ENCODE results near the gene FNBP1. TPM values are rescaled to one million over a fixed set of nuclear protein-coding genes. Genes with fewer than 3 reads are reported as not detected.

The FNBP1 gene
- total and polyA plus RNA-seq, 2 of the 8 experiments (the other 6 are each of a cell fraction or from before 2014, with no cell fraction given), result 7.2 to 40.9 TPM

GRCh38 chr9:129923589-129923988 lies 119.4 kb downstream of the FNBP1 start:
- Histone ChIP-seq H4K8ac (ENCODE audit: extremely low read depth, insufficient read depth, low read length) (no peak overlapping the region), H2AK5ac (ENCODE audit: low read depth, low read length) (no peak overlapping the region), H3K4me2 (ENCODE audit: insufficient read depth in 1 of 2, low read depth in 2 of 2, low read length in 2 of 2) (no peak overlapping the region), H3K23ac (ENCODE audit: insufficient read length) (no peak overlapping the region), H3K56ac (replicated peaks; ENCODE audit: insufficient read length, low read depth, low read length) (no peak overlapping the region), H2BK120ac (replicated peaks; ENCODE audit: low read depth, low read length) (no peak overlapping the region), H2BK20ac (ENCODE audit: low read length) (no peak overlapping the region), H3K79me1 (ENCODE audit: low read depth, low read length) (no peaks in the 10 kb centered on the region), H4K5ac (ENCODE audit: insufficient read length, low read depth, low read length) (no peak overlapping the region), H2BK15ac (ENCODE audit: low read length) (no peak overlapping the region), H3K23me2 (ENCODE audit: low read depth, low read length) (no peaks in the 10 kb centered on the region), H3K4me1 (replicated peaks in 1 of 4; ENCODE audit: control insufficient read depth in 3 of 4, insufficient read depth in 4 of 4, low read length in 3 of 4) (no peaks in the 10 kb centered on the region), H3K4me3 (ENCODE audit: extremely low read depth in 1 of 4, insufficient read depth in 2 of 4, low read depth in 3 of 4, low read length in 4 of 4) (no peak overlapping the region), H4K91ac (replicated peaks; ENCODE audit: insufficient read length, low read length) (no peak overlapping the region), H3K27ac (ENCODE audit: low read depth, low read length) (no peak overlapping the region), H3K9me3 (ENCODE audit: insufficient read depth in 2 of 2, low read depth in 1 of 2, low read length in 1 of 2) (no peaks in the 10 kb centered on the region), H3K14ac (ENCODE audit: insufficient read length) (no peak overlapping the region), H3K4ac (replicated peaks; ENCODE audit: insufficient read length, low read depth, low read length) (no peak overlapping the region), H2AFZ (ENCODE audit: low read length) (no peak overlapping the region), H3K36me3 (ENCODE audit: control insufficient read depth in 2 of 4, insufficient read depth in 4 of 4, low read length in 3 of 4) (peaks cover 0 to 12% (median 4%) of the 10 kb centered on the region in 4 experiments; a peak in 3 of 8 replicates), H3K27me3 (replicated peaks in 1 of 4; ENCODE audit: control insufficient read depth in 3 of 4, extremely low read depth in 1 of 4, insufficient read depth in 3 of 4, low read length in 3 of 4) (no peaks in the 10 kb centered on the region), H2BK12ac (ENCODE audit: low read depth, low read length) (no peak overlapping the region), H3K9ac (replicated peaks in 1 of 4; ENCODE audit: extremely low read depth in 1 of 4, low read depth in 3 of 4, low read length in 3 of 4) (no peak overlapping the region), H4K20me1 (replicated peaks in 1 of 2; ENCODE audit: control insufficient read depth in 1 of 2, insufficient read depth in 2 of 2, low read length in 2 of 2) (peaks cover 0 to under 1% of the 10 kb centered on the region in 2 experiments), H2BK5ac (ENCODE audit: low read depth, low read length) (no peak overlapping the region), H3K18ac (ENCODE audit: extremely low read depth, low read length) (no peak overlapping the region), H3K79me2 (ENCODE audit: control insufficient read depth in 1 of 2, insufficient read depth in 2 of 2, low read length in 2 of 2) (no peaks in the 10 kb centered on the region)
- 72% methylated on average over 6 of the region's 6 CpGs; no CpG with 5 or more reads in 1 of the 2 experiments for WGBS, 2 experiments (ENCODE audit: extremely low coverage in 1 of 2, insufficient coverage in 1 of 2, insufficient read length in 1 of 2, insufficient replicate concordance in 2 of 2, low coverage in 1 of 2, low lambda C conversion rate in 2 of 2, missing lambda C conversion rate in 1 of 2)
- ChIA-PET CTCF (ENCODE audit: partially characterized antibody) (interaction anchor here (1.1 to 1.5 kb wide), 4 partner anchors 10 to 184 kb away, joined by 3 read pairs; no protein-coding TSS in a partner anchor), POLR2A (ENCODE audit: partially characterized antibody) (interaction anchor here (1.3 kb wide), 1 partner anchor 9 kb away, joined by 4 read pairs; no protein-coding TSS in a partner anchor)
- DNase-seq (ENCODE audit: low read depth in 1 of 2, low spot score in 2 of 2), result no peak
- TF ChIP-seq TBP (IDR thresholded peaks at IDR 0.05; ENCODE audit: low read depth, low read length), result no peak
- no peak for TF ChIP-seq RNF2 (IDR thresholded peaks at IDR 0.05; ENCODE audit: borderline replicate concordance, low read depth, low read length, missing control alignments, poor library complexity, severe bottlenecking)
- no peak for TF ChIP-seq POLR2AphosphoS5 (IDR thresholded peaks at IDR 0.05; ENCODE audit: low read depth, low read length)
- TF ChIP-seq TAF7 (optimal IDR thresholded peaks at IDR 0.05; ENCODE audit: borderline replicate concordance, low read depth, low read length), result no peak
- TF ChIP-seq JUN (IDR thresholded peaks at IDR 0.05; ENCODE audit: low read depth, low read length), result no peak
- no peak for TF ChIP-seq SIRT6 (IDR thresholded peaks at IDR 0.05; ENCODE audit: low read length)
- TF ChIP-seq YY1 (IDR thresholded peaks at IDR 0.05; ENCODE audit: low read depth, low read length), result no peak
- TF ChIP-seq NRF1 (IDR thresholded peaks at IDR 0.05; ENCODE audit: low read depth, low read length), result no peak
- no peak for TF ChIP-seq KDM1A (IDR thresholded peaks at IDR 0.05; ENCODE audit: borderline replicate concordance, low read length)
- TF ChIP-seq FOSL1 (IDR thresholded peaks at IDR 0.05; ENCODE audit: insufficient read depth, low read depth, low read length), result no peak
- no peak for TF ChIP-seq USF2 (IDR thresholded peaks at IDR 0.05; ENCODE audit: low read length)
- FAIRE-seq, result no peak
